GM13976 (cell line): ENCODE measurements around the gene GMPS.

Experiments
- DNase-seq: peaks from one replicate; pipeline ENCODE4 v3.0.0; 2012; ENCODE audit warnings: low spot score
- in situ Hi-C: fragments of 300-500 bp; cut with MboI; formaldehyde crosslinking; loops from one replicate; pipeline ENCODE4 v1.12.0; 2022; ENCODE audit warnings: low sequenced_read_pairs, mixed read lengths, inconsistent platforms; ENCODE audit not compliant: unreplicated experiment
- TF ChIP-seq, protein P1 (sequence below): IDR thresholded peaks from 2 replicates; pipeline ENCODE4 v1.5.1; 2012; ENCODE audit warnings: borderline replicate concordance, mild to moderate bottlenecking; ENCODE audit not compliant: insufficient read depth; ENCODE audit errors: extremely low read depth, missing control alignments, control extremely low read depth

The GMPS gene

GRCh38 chr3:155908605-155909004 is 38.2 kb downstream of the GMPS start:
- TF ChIP-seq, protein P1, sequence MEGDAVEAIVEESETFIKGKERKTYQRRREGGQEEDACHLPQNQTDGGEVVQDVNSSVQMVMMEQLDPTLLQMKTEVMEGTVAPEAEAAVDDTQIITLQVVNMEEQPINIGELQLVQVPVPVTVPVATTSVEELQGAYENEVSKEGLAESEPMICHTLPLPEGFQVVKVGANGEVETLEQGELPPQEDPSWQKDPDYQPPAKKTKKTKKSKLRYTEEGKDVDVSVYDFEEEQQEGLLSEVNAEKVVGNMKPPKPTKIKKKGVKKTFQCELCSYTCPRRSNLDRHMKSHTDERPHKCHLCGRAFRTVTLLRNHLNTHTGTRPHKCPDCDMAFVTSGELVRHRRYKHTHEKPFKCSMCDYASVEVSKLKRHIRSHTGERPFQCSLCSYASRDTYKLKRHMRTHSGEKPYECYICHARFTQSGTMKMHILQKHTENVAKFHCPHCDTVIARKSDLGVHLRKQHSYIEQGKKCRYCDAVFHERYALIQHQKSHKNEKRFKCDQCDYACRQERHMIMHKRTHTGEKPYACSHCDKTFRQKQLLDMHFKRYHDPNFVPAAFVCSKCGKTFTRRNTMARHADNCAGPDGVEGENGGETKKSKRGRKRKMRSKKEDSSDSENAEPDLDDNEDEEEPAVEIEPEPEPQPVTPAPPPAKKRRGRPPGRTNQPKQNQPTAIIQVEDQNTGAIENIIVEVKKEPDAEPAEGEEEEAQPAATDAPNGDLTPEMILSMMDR, result no peak

GRCh38 chr3:155912090-155912489 is 41.6 kb downstream of the GMPS start:
- TF ChIP-seq, protein P1, result no peak
- in situ Hi-C loops, result no loop called here
- DNase-seq, result no peak

More at GRCh38 chr3:155908605-155909004, 38.2 kb downstream of the GMPS start:
- no peak for DNase-seq
- in situ Hi-C loops, result no loop called here

DNA sequence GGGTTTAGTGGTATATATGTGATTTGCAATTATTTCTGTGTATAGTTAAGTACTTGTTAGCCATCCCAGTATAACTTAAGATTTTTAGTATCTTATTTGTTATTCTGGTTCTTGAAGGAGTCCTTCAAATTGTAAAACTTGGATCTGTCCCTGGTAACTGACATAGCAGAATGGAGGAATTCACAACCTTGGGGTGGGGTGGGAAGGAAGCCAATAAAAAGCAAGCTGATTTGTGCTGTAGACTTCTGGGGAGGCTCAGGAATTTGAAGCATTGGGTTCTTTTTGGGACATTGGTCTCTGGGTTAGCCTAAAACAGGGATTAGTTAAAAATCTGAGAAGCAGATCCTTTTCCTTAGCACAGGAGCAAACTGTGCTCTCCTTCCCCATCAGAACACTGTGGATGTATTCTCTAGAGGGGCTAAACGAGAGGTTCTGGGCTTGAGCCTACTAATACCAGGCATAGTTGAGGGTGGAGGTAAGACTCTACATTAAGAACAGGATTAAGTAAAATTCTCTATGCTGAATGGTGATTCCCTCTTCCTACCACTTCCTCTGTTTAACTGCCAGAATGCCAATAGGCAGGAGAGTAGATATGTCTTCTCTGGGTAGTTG is 42.2 kb downstream of the GMPS start:
- TF ChIP-seq, protein P1, result no peak
- DNase-seq, result no peak
- in situ Hi-C loops, result no loop called here

GRCh38 chr3:155917781-155918180 is 47.3 kb downstream of the GMPS start:
- TF ChIP-seq, protein P1, result no peak
- in situ Hi-C loops, result no loop called here

GRCh38 chr3:155919728-155920127 is 49.3 kb downstream of the GMPS start:
- DNase-seq, result no peak
- TF ChIP-seq, protein P1, result no peak
- in situ Hi-C loops, result no loop called here

More at GRCh38 chr3:155917781-155918180, 47.3 kb downstream of the GMPS start:
- no peak for DNase-seq

DNA sequence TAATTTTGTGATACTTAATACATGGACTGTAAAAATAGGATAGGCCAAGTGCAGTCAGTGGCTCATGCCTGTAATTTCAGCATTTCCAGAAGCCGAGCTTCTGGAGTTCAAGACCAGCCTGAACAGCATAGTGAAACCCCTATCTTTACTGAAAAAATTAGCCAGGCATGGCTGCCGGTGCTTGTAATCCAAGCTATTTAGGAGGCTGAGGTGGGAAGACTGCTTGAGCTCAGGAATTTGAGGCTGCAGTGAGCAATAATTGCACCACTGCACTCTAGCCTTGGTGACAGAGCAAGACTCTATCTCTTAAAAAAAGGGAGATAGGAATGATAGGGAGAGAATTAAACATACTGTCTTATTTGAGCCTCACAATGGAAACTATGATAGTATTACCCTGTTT is 51.0 kb downstream of the GMPS start:
- TF ChIP-seq, protein P1, result no peak
- in situ Hi-C loops, result no loop called here
- no peak for DNase-seq

DNA sequence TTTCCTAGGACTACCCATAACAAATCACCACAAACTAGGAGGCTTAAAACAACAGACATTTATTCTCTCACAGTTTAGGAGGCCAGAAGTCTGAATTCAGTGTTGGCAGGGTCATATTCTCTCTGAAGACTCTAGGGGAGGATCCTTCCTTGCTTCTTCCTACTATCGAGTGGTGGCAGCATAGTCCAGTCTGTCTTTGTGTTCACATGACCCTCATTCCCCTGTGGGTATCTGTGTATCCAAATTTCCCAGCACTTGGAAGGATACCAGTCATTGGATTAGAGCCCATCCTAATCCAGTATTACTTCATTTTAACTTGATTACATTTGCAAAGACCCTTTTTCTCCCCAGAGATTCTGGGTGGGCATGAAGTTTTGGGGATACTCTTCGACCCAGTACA is 63.8 kb downstream of the GMPS start:
- no peak for DNase-seq
- in situ Hi-C loops, result no loop called here
- TF ChIP-seq, protein P1, result no peak
